Neuronal stem cell (in vitro differentiated cells): ENCODE data around the gene FUT7.

Experiments used
- DNase-seq: peaks from one replicate; pipeline ENCODE4 v3.0.0-alpha.2; 2013; ENCODE audit warnings: low spot score
- H2AFZ ChIP-seq: one replicate; pipeline ENCODE4 v1.6.1; 2013; ENCODE audit warnings: mild to moderate bottlenecking, low read length, inconsistent platforms
- H2AK5ac ChIP-seq: 2 replicates; pipeline ENCODE4 v1.6.1; 2013; ENCODE audit warnings: low read depth, mild to moderate bottlenecking, inconsistent platforms, low read length, moderate library complexity, mixed read lengths
- H2BK120ac ChIP-seq: 2 replicates; pipeline ENCODE4 v1.6.1; 2013; ENCODE audit warnings: low read depth, mild to moderate bottlenecking, inconsistent platforms, low read length, moderate library complexity, mixed read lengths
- H2BK12ac ChIP-seq: one replicate; pipeline ENCODE4 v1.6.1; 2013; ENCODE audit warnings: low read length, inconsistent platforms
- H2BK15ac ChIP-seq: 2 replicates; pipeline ENCODE4 v1.6.1; 2013; ENCODE audit warnings: mild to moderate bottlenecking, low read length, inconsistent platforms, mixed read lengths
- H2BK5ac ChIP-seq: one replicate; pipeline ENCODE4 v1.6.1; 2013; ENCODE audit warnings: inconsistent platforms, mild to moderate bottlenecking, low read length, moderate library complexity
- H3K14ac ChIP-seq: one replicate; pipeline ENCODE4 v1.6.1; 2013; ENCODE audit warnings: low read length, inconsistent platforms
- H3K18ac ChIP-seq: 2 replicates; pipeline ENCODE4 v1.6.1; 2013; ENCODE audit warnings: low read length, inconsistent platforms
- H3K23ac ChIP-seq: 2 replicates; pipeline ENCODE4 v1.6.1; 2013; ENCODE audit warnings: low read depth, mild to moderate bottlenecking, mixed read lengths, low read length, inconsistent platforms; ENCODE audit not compliant: poor library complexity
- H3K27ac ChIP-seq: replicated peaks from 3 replicates; pipeline ENCODE4 v1.5.1; 2013; ENCODE audit warnings: low read length, inconsistent platforms
- H3K27me3 ChIP-seq, 3 experiments: 2 replicates each; pipeline ENCODE4 v1.6.1; 2013; ENCODE audit warnings: low read length in 3 of 3, mild to moderate bottlenecking in 2 of 3, inconsistent platforms in 1 of 3, low read depth in 1 of 3, mixed read lengths in 1 of 3, moderate library complexity in 1 of 3; ENCODE audit not compliant: control insufficient read depth in 3 of 3, insufficient read depth in 3 of 3
- H3K36me3 ChIP-seq, 2 donors: replicated peaks in 1 of 2; 2 replicates each; pipeline ENCODE4 v1.6.1; 2013; ENCODE audit warnings: low read length in 2 of 2; ENCODE audit not compliant: control insufficient read depth in 2 of 2, insufficient read depth in 2 of 2
- H3K4ac ChIP-seq: 2 replicates; pipeline ENCODE4 v1.6.1; 2013; ENCODE audit warnings: inconsistent platforms, mild to moderate bottlenecking, low read length, moderate library complexity
- H3K4me1 ChIP-seq, 2 donors: 1 replicate in 1 of 2; 2 replicates in 1 of 2; pipeline ENCODE4 v1.6.1; 2013; ENCODE audit warnings: low read length in 2 of 2, low read depth in 1 of 2; ENCODE audit not compliant: control insufficient read depth in 2 of 2, insufficient read depth in 1 of 2
- H3K4me2 ChIP-seq: one replicate; pipeline ENCODE4 v1.6.1; 2013; ENCODE audit warnings: mild to moderate bottlenecking, low read length, inconsistent platforms; ENCODE audit not compliant: insufficient read depth, poor library complexity, severe bottlenecking
- H3K4me3 ChIP-seq, 2 donors: 2 replicates each; pipeline ENCODE4 v1.5.1; 2013; ENCODE audit warnings: low read length in 2 of 2, mild to moderate bottlenecking in 2 of 2, inconsistent platforms in 1 of 2, moderate library complexity in 1 of 2
- H3K79me1 ChIP-seq: one replicate; pipeline ENCODE4 v1.6.1; 2013; ENCODE audit warnings: low read depth, mild to moderate bottlenecking, inconsistent platforms, low read length, moderate library complexity
- H3K9ac ChIP-seq: one replicate; pipeline ENCODE4 v1.6.1; 2013; ENCODE audit warnings: mild to moderate bottlenecking, low read depth, low read length, inconsistent platforms; ENCODE audit not compliant: poor library complexity
- H3K9me3 ChIP-seq, 2 donors: replicated peaks in 1 of 2; 2 replicates each; pipeline versions ENCODE3 to v1.6.1; 2013; ENCODE audit warnings: low read length in 2 of 2, mild to moderate bottlenecking in 2 of 2, inconsistent platforms in 1 of 2, low read depth in 1 of 2, mixed read lengths in 1 of 2, moderate library complexity in 1 of 2; ENCODE audit not compliant: control insufficient read depth in 2 of 2, insufficient read depth in 1 of 2
- H4K8ac ChIP-seq: one replicate; pipeline ENCODE4 v1.6.1; 2013; ENCODE audit warnings: low read depth, mild to moderate bottlenecking, inconsistent platforms, low read length, moderate library complexity
- H4K91ac ChIP-seq: one replicate; pipeline ENCODE4 v1.6.1; 2013; ENCODE audit warnings: low read length, low read depth, mild to moderate bottlenecking, inconsistent platforms; ENCODE audit not compliant: poor library complexity
- WGBS, 2 donors: extraction: QIAGEN DNeasy Blood & Tissue Kit; methylation state at CpG; one replicate each; pipeline ENCODE4 v1.1.7; 2013; ENCODE audit warnings: missing lambda C conversion rate in 2 of 2, mixed read lengths in 1 of 2; ENCODE audit not compliant: insufficient read length in 2 of 2, insufficient replicate concordance in 1 of 2; ENCODE audit errors: extremely low coverage in 2 of 2; 5-methylcytosine and 5-hydroxymethylcytosine counted together

Gene FUT7

DNA sequence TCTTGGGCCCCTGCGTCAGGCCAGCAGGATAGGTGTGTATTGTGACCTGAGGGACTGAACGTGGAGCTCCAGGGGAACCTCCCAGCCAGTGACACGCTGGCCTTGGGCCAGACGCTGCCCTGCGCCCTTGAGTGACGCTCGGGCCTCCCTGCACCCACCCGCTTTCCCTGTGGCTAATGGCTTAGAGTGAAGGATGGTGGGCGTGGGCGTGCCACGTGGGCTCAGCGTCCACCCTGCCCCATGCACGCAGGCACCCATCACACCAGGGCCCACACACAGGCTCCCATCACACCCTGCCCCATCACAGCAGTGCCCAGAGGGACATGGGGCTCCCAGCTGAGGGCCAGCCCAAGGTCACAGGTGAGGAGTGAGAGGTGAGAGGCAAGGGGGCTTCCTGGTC lies 5.1 kb upstream of the FUT7 start:
- WGBS, 2 donors = no CpG with 5 or more reads among the region's 13 CpGs
- peak overlapping the region; percentile 85 for H3K23ac ChIP-seq
- no peak overlapping the region for H3K4ac ChIP-seq
- DNase-seq = no peak
- H3K9ac ChIP-seq = no peak overlapping the region
- H2BK15ac ChIP-seq = no peak overlapping the region
- peaks cover 3 to 23% of the 10 kb centered on the region in 2 donors for H3K4me1 ChIP-seq
- peak overlapping the region; percentile 37 for H2AK5ac ChIP-seq
- H3K27ac ChIP-seq = no peak overlapping the region
- H2BK12ac ChIP-seq = no peak overlapping the region
- H3K14ac ChIP-seq = no peak overlapping the region
- no peak overlapping the region for H4K8ac ChIP-seq
- no peak overlapping the region for H2BK120ac ChIP-seq
- no peak overlapping the region for H2BK5ac ChIP-seq
- no peak overlapping the region for H2AFZ ChIP-seq
- H3K4me3 ChIP-seq = no peak overlapping the region
- no peaks in the 10 kb centered on the region for H3K9me3 ChIP-seq
- no peak overlapping the region for H3K4me2 ChIP-seq
- H3K27me3 ChIP-seq = no peaks in the 10 kb centered on the region
- no peak overlapping the region for H4K91ac ChIP-seq
- H3K36me3 ChIP-seq = peaks cover 3 to 23% of the 10 kb centered on the region in 2 donors
- peaks cover 4% of the 10 kb centered on the region for H3K79me1 ChIP-seq
- no peak overlapping the region for H3K18ac ChIP-seq

DNA sequence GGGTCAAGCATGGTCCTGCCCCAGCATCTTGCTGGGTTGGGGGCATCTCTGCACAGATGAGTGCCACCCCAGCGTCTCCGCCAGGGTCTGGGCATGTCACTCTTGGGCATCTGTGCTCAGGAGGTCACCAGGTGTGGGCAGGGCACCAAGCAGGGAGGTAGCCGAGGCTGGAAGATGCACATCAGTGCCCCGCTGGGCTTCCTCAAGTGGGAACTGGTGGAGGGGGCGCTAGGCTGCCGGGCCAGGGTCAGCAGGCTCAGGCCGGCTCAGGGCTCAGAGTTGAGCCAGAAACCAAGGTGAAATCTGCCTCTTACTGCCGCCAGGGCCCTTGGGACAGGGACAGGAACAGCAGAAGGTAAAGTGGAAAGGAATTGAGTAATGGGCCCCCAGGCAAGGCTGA lies 4.0 kb upstream of the FUT7 start:
- Histone ChIP-seq H3K9ac (no peak overlapping the region), H3K4me3 (no peak overlapping the region), H4K91ac (no peak overlapping the region), H3K27ac (no peak overlapping the region), H3K27me3 (no peaks in the 10 kb centered on the region), H3K36me3 (peaks cover 3 to 23% of the 10 kb centered on the region in 2 donors), H3K14ac (no peak overlapping the region), H3K4me1 (peaks cover 3 to 13% of the 10 kb centered on the region in 2 donors), H3K18ac (peak overlapping the region; percentile 50), H2BK120ac (no peak overlapping the region), H2AFZ (no peak overlapping the region), H3K79me1 (peaks cover 4% of the 10 kb centered on the region), H3K4me2 (no peak overlapping the region), H2AK5ac (peak overlapping the region; percentile 99), H3K4ac (peak overlapping the region; percentile 10), H3K23ac (no peak overlapping the region), H4K8ac (no peak overlapping the region), H2BK5ac (peak overlapping the region; percentile 35), H2BK12ac (peak overlapping the region; percentile 1), H2BK15ac (no peak overlapping the region), H3K9me3 (no peaks in the 10 kb centered on the region)
- no peak for DNase-seq
- WGBS, 2 donors = no CpG with 5 or more reads among the region's 8 CpGs

DNA sequence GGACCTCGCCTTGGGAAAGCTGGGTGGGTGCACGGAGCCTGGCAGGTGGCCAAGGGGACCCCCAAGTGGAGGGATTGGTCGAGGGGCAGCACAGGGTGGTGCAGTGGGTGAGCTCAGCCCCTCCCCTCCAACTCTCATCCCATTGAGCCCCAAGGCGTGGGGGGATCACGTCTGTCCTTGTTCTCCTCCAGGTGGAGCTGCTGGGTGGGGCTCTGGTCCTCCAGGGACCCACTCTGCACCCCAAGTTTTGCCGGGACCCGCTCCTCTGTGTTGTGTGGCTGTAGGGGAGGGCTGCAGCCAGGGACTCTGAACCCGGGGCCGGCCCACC lies 3.6 kb upstream of the FUT7 start:
- Histone ChIP-seq H2BK15ac (no peak overlapping the region), H2BK5ac (peak overlapping the region; percentile 35), H3K27ac (no peak overlapping the region), H4K91ac (no peak overlapping the region), H3K36me3 (peaks cover 3 to 23% of the 10 kb centered on the region in 2 donors), H3K9me3 (no peaks in the 10 kb centered on the region), H2AFZ (no peak overlapping the region), H3K18ac (peak overlapping the region; percentile 50), H3K27me3 (no peaks in the 10 kb centered on the region), H4K8ac (no peak overlapping the region), H3K4ac (peak overlapping the region; percentile 6), H3K4me2 (no peak overlapping the region), H3K14ac (no peak overlapping the region), H2BK12ac (peak overlapping the region; percentile 30), H2BK120ac (no peak overlapping the region), H3K23ac (peak overlapping the region; percentile 52), H2AK5ac (peak overlapping the region; percentile 99), H3K79me1 (peaks cover 3% of the 10 kb centered on the region), H3K4me3 (no peak overlapping the region), H3K9ac (no peak overlapping the region), H3K4me1 (peaks cover 3 to 9% of the 10 kb centered on the region in 2 donors)
- DNase-seq = no peak
- no CpG with 5 or more reads among the region's 9 CpGs for WGBS, 2 donors

DNA sequence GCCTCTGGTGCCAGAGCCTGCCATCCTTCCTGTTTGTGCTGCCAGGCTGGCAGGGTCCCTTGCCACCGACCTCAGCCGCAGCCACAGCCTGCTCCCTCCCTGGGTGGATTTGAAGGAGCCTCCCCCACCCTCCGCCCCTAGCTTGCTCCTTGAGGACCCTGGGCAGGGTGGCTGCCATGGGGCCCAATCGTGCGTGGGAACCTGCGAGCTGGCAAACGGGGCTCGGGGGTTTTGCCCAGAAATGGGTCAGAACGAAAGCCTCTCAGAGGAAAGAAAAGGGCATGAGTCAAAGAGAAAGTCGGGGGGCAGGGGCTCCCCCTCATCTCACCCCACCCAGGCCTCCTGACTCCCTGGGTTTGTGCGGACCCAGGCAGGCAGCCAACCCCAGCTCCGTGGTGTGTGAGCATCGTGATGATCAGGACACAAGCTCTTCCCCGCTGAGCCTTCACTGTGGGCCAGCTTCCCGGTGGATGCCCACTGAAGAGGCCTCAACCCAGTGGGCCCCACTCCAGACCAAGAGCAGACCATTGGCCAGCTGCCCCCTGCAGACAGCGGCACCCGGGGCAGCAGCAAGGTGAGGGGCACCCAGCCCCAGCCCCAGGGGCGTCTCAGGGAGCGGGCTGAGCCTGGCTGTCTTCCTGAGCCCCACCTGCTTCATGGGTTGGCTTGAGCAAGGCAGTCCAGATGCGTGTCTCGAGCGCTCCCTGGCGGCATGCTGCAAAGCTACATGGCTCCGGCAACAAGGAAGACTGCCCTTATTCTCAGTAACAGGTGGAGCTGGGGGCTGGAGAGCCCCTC lies 3.0 kb upstream of the FUT7 start:
- no peak overlapping the region for H3K9ac ChIP-seq
- H2BK15ac ChIP-seq = peak overlapping the region; percentile 89
- H4K91ac ChIP-seq = no peak overlapping the region
- H2AFZ ChIP-seq = no peak overlapping the region
- peak overlapping the region; percentile 35 for H2BK5ac ChIP-seq
- H3K4me2 ChIP-seq = no peak overlapping the region
- H2AK5ac ChIP-seq = peak overlapping the region; percentile 99
- peak overlapping the region; percentile 6 for H3K4ac ChIP-seq
- no peaks in the 10 kb centered on the region for H3K9me3 ChIP-seq
- no peak overlapping the region for H3K27ac ChIP-seq
- H2BK120ac ChIP-seq = peak overlapping the region; percentile 89
- peak; percentile 76 for DNase-seq
- H2BK12ac ChIP-seq = peak overlapping the region; percentile 90
- peak overlapping the region; percentile 21 for H3K14ac ChIP-seq
- peaks cover 3 to 6% of the 10 kb centered on the region in 2 donors for H3K4me1 ChIP-seq
- no peak overlapping the region for H4K8ac ChIP-seq
- peak overlapping the region; percentile 55 for H3K23ac ChIP-seq
- peak overlapping the region; percentile 94 for H3K18ac ChIP-seq
- no peak overlapping the region for H3K4me3 ChIP-seq
- peaks cover 3 to 22% of the 10 kb centered on the region in 2 donors for H3K36me3 ChIP-seq
- H3K79me1 ChIP-seq = peaks cover 3% of the 10 kb centered on the region
- no peaks in the 10 kb centered on the region for H3K27me3 ChIP-seq
- WGBS, 2 donors = no CpG with 5 or more reads among the region's 24 CpGs
